Measurements from ENCODE around the gene VWA8. TPM values are rescaled to one million over a fixed set of nuclear protein-coding genes. Genes with fewer than 3 reads are reported as not detected.

The VWA8 gene
- polyA plus RNA-seq, 3 donors: 2.0 to 4.4 (median 3.4) TPM

DNA sequence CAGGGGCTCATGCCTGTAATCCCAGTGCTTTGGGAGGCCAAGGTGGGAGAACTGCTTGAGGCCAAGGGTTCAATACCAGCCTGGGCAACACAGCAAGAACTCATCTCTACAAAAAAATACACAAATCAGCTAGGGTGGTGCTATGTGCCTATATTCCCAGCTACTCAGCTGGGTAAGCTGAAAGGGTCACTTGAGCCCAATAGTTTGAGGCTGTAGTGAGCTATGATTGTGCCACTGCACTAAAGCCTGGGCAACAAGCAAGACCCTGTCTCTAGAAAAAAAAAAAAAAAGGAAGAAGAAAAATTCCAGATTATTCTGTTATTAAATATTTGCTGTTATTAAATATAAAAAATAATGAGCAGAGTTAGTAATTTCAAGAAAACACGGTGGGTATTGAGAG, 372.5 kb downstream of the VWA8 start:
- H3K27ac Mint-ChIP-seq: peak overlapping the region; percentile 38 to 94 (median 87)
- H4K20me1 ChIP-seq (ENCODE audit: insufficient read depth, low read length): no peaks in the 10 kb centered on the region
- H3K79me2 ChIP-seq (ENCODE audit: insufficient read depth, low read length): no peaks in the 10 kb centered on the region
- no CpG with 5 or more reads among the region's 1 CpG for WGBS (ENCODE audit: insufficient coverage)
- peaks cover 23 to 26% of the 10 kb centered on the region in 2 donors for H3K36me3 Mint-ChIP-seq
- H3K27me3 Mint-ChIP-seq (ENCODE audit: low read depth in 3 of 3): no peaks in the 10 kb centered on the region
- peaks cover 0 to 1% (median 0%) of the 10 kb centered on the region in 7 donors for H3K9me3 Mint-ChIP-seq
- H3K4me1 Mint-ChIP-seq: peaks cover 32% of the 10 kb centered on the region
- peaks cover 24 to 31% of the 10 kb centered on the region in 2 donors for H3K4me1 ChIP-seq (ENCODE audit: control insufficient read depth in 1 of 2, insufficient read depth in 2 of 2, low read length in 2 of 2)
- H3K9ac ChIP-seq (ENCODE audit: insufficient read depth, low read length, poor library complexity, severe bottlenecking): peak overlapping the region; percentile 4
- H3K4me3 Mint-ChIP-seq: no peak overlapping the region
- H3K27me3 ChIP-seq (ENCODE audit: control insufficient read depth in 2 of 2, insufficient read depth in 2 of 2, low read length in 2 of 2): no peaks in the 10 kb centered on the region
- H3K4me3 ChIP-seq (replicated peaks in 1 of 3; ENCODE audit: low read depth in 2 of 3, low read length in 3 of 3): no peak overlapping the region
- TF ChIP-seq CTCF (IDR thresholded peaks at IDR 0.05): no peak
- peak in 1 of 3 donors; percentile 51 for DNase-seq
- H3K27ac ChIP-seq (ENCODE audit: low read depth in 1 of 2, low read length in 2 of 2): peak overlapping the region in 1 of 2 donors; percentile 77
- peaks cover 0 to 5% of the 10 kb centered on the region in 2 donors for H3K36me3 ChIP-seq (replicated peaks in 1 of 2; ENCODE audit: control insufficient read depth in 1 of 2, insufficient read depth in 2 of 2, low read length in 2 of 2)
- H3K9me3 ChIP-seq (replicated peaks in 1 of 2; ENCODE audit: control insufficient read depth in 1 of 2, insufficient read depth in 1 of 2, low read length in 2 of 2): no peaks in the 10 kb centered on the region
- no peak overlapping the region for H2AFZ ChIP-seq (ENCODE audit: insufficient read depth, low read depth, low read length, poor library complexity, severe bottlenecking)
- no peak overlapping the region for H3K4me2 ChIP-seq (replicated peaks; ENCODE audit: extremely low read depth, low read length, poor library complexity, severe bottlenecking)
- intact Hi-C loops (cut with micrococcal nuclease): loop anchor here (5.0 to 10.0 kb wide), 3 partner anchors 54 to 131 kb away; partner anchors contain the start of gene RGCC (in 1 of the 2)

DNA sequence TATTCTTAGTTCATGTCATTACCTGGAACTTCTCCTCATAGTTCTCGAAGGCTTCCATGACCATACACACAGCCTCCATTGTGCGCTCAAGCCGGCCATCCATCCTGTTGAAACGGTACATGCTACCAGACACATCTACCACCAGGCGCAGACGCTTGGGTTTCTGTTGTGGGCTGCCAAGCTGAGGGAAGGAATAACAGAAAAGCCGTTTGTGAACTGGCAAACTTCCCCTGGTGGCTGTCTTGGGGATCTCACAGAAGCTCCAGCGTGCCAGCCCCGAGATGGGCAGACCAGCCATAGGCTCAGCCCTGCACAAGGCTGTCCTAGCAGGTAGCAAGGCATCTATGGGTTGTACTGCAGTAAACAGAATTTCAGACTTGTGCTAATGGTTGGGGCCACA, 373.4 kb downstream of the VWA8 start:
- WGBS (ENCODE audit: insufficient coverage): 89% methylated on average over 1 of the region's 9 CpGs
- H3K27me3 Mint-ChIP-seq (ENCODE audit: low read depth in 3 of 3): no peaks in the 10 kb centered on the region
- H3K4me3 Mint-ChIP-seq: no peak overlapping the region
- Histone ChIP-seq H3K27me3 (ENCODE audit: control insufficient read depth in 2 of 2, insufficient read depth in 2 of 2, low read length in 2 of 2) (no peaks in the 10 kb centered on the region), H3K4me3 (replicated peaks in 1 of 3; ENCODE audit: low read depth in 2 of 3, low read length in 3 of 3) (no peak overlapping the region), H3K36me3 (replicated peaks in 1 of 2; ENCODE audit: control insufficient read depth in 1 of 2, insufficient read depth in 2 of 2, low read length in 2 of 2) (peaks cover 0 to 5% of the 10 kb centered on the region in 2 donors), H3K79me2 (ENCODE audit: insufficient read depth, low read length) (no peaks in the 10 kb centered on the region), H3K4me1 (ENCODE audit: control insufficient read depth in 1 of 2, insufficient read depth in 2 of 2, low read length in 2 of 2) (peaks cover 24 to 31% of the 10 kb centered on the region in 2 donors), H3K4me2 (replicated peaks; ENCODE audit: extremely low read depth, low read length, poor library complexity, severe bottlenecking) (no peak overlapping the region), H2AFZ (ENCODE audit: insufficient read depth, low read depth, low read length, poor library complexity, severe bottlenecking) (no peak overlapping the region), H3K9me3 (replicated peaks in 1 of 2; ENCODE audit: control insufficient read depth in 1 of 2, insufficient read depth in 1 of 2, low read length in 2 of 2) (no peaks in the 10 kb centered on the region), H3K9ac (ENCODE audit: insufficient read depth, low read length, poor library complexity, severe bottlenecking) (no peak overlapping the region), H4K20me1 (ENCODE audit: insufficient read depth, low read length) (no peaks in the 10 kb centered on the region), H3K27ac (ENCODE audit: low read depth in 1 of 2, low read length in 2 of 2) (peak overlapping the region in 1 of 2 donors; percentile 77)
- H3K4me1 Mint-ChIP-seq: peaks cover 32% of the 10 kb centered on the region
- peaks cover 0 to 1% (median 0%) of the 10 kb centered on the region in 7 donors for H3K9me3 Mint-ChIP-seq
- intact Hi-C loops (cut with micrococcal nuclease): loop anchor here (5.0 to 10.0 kb wide), 3 partner anchors 55 to 130 kb away; partner anchors contain the start of gene RGCC (in 1 of the 2)
- H3K27ac Mint-ChIP-seq: peak overlapping the region in 6 of 7 donors; percentile 15 to 94 (median 38)
- no peak for DNase-seq
- peaks cover 30 to 31% of the 10 kb centered on the region in 2 donors for H3K36me3 Mint-ChIP-seq
- TF ChIP-seq CTCF (IDR thresholded peaks at IDR 0.05): no peak
